ENCODE data around the gene NR1I2.

Gene NR1I2

DNA sequence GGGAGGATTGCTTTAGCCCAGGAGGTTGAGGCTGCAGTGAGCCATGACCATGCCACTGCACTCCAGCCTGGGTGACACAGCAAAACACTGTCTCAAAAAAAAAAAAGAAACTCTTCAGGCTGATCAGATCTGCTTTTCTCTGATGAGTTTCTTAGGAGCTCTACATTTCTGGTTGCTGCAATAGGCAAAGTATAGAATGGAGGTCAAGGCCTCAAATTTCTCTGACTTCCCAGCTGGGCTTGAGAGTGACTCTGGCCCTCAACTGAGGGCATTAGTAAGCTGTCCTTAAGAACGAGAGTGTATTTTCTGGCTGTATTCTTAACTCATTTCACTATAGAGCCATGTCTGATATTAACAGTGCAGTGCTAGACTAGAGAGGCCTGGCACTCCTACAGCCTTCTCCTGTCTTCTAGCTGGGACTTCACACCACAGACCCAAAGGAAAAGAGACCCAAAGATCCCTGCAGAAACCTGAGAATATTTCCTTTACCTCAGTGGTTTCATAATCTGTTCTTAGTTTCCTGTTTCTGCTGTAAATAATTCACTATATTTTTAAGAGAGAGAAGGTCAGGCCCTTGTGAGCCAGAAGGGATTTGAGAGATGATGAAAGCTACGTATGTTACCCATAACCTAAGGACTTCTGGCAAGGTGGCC lies 2.0 kb upstream of the NR1I2 start:
- DNase-seq (ENCODE audit: low spot score) = no peak

DNA sequence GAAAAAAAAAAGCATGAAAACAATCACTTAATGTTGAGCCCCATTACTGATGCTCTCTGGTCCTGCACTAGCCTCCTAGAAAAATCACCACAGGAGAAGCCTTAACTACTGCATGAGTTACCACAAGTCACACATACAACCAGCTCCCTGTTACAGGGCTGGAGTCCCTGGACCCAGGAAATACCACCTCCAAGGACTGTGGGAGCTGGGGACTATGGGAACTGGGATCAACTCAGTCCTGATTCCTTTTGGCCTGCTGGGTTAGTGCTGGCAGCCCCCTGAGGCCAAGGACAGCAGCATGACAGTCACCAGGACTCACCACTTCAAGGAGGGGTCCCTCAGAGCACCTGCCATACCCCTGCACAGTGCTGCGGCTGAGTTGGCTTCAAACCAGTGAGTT lies 559 bp downstream of the NR1I2 start:
- no peak for DNase-seq (ENCODE audit: low spot score)

DNA sequence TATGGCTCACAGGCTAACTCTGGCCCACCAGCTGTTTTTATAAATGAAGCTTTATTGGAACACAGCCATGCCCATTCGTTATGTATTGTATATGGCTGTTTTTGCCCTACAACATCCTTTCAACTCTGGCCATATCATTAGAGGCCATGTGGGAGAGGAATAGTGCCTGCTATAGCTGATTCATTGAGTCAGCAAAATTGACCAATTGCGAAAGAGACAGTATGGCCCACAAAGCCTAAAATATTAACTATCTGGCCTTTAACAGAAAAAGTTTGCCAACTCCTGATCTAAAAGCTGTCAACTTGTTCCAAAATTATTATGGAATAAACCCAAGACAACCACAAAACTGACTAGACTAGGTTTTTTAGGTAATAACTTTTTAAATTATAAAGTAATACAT lies 1.4 kb downstream of the NR1I2 start:
- DNase-seq (ENCODE audit: low spot score) = no peak

DNA sequence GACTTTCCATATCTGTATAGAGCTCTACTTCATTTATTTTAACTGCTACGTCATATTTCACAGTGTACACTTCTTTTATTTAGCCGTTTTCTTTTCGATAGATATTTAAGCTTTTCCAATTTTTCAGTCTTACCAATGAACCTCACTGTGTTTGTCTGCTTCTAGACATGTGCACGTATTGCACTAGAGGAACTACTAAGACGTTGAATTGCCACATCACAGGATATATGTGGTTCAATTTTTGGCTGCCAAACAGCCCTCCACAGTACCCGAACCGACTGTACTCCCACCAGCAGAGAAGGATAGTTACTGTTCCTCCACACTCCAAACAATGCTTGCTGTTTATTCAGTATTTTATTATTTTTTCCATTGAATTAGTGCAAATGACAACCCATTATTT lies 2.0 kb downstream of the NR1I2 start:
- no peak for DNase-seq (ENCODE audit: low spot score)

DNA sequence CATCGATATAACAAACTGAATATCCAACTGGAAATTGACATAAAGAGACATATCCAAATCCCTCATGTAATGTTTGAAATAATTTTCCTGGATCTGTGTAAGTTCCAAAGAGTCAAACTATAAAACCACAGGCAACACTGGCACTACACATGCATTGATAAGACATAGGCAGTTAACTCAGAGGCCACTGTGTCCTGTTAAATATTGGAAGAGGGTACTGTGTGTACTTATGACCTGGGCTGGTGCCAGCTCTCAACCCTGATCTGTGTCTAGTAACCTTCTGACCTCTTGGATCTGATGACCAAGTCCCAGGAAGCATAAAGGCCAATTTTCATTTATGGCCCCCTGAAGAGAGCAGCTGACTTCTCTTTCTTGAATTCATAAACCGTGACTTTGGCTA lies 4.5 kb downstream of the NR1I2 start:
- DNase-seq (ENCODE audit: low spot score) = no peak

DNA sequence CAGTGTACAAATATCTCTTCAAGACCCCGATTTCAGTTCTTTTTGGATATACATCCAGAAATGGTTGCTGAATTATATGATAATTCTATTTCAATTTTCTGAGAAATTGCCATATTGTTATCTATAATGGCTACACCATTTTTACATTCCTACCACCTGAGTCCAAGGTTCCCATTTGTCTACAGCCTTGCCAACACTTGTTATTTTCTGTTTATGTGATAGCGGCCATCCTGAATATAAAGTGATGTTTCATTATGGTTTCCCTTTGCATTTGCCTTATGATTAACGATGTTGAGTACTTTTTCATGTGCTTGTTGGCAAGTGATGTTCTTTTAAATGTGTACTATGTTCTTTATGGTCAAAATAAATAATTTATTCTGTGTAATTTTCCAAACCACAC lies 8.5 kb downstream of the NR1I2 start:
- no peak for DNase-seq (ENCODE audit: low spot score)

DNA sequence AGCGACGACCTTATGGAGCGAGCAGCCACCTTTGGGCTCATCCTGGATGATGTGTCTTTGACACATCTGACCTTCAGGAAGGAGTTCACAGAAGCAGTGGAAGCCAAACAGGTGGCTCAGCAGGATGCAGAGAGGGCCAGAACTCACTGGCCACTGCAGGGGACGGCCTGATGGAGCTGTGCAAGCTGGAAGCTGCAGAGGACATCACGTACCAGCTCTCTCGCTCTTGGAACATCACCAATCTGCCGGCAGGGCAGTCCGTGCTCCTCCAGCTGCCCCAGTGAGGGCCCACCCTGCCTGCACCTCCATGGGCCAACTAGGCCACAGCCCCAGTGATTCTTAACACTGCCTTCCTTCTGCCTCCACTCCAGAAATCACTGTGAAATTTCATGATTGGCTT lies 10.4 kb downstream of the NR1I2 start:
- DNase-seq (ENCODE audit: low spot score) = no peak

DNA sequence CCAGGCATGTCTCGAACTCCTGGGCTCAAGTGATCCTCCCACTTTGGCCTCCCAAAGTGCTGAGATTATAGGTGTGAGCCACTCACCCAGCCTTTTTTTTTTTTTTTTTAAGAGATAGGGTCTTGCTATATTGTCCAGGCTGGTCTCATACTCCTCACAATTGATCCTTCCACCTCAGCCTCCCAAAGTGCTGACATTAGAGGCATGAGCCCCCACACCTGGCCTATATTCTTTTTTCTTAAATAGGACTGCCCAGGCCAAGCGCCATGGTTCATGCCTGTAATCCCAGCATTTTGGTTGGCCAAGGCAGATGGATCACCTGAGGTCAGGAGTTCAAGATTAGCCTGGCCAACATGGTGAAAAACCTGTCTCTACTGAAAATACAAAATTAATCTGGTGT lies 12.5 kb downstream of the NR1I2 start:
- no peak for DNase-seq (ENCODE audit: low spot score)

DNA sequence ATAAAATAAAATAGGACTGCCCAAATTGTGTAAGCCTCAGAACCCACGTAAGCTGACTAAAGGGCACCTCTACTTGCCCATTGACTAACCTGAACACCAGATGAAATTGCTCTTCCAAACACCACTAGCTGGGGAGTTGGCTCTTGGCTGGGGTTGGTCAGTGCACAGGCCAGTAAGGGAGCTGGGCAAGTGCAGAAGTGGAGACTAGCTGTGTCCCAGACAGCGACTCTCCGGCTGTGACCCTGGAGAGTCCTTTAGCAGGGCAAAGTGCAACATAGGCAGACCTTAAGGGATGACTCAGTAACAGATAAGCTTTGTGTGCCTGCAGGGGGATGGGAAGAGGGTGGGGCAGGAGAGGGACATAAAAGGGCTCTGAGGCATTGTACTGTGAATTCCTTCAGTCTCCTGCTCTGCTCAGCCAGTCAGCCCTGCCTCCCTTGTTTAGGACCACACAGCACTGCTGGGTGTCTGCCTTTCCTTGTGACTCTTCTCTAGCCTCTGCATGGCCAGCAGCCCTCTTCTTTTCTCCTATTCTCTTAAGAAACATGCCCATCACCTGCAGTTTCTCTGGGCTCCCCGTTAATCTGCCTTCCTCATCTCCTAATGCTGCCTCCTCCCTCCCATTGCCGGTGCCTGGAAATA lies 13.2 kb downstream of the NR1I2 start:
- DNase-seq (ENCODE audit: low spot score) = peak; percentile 21

DNA sequence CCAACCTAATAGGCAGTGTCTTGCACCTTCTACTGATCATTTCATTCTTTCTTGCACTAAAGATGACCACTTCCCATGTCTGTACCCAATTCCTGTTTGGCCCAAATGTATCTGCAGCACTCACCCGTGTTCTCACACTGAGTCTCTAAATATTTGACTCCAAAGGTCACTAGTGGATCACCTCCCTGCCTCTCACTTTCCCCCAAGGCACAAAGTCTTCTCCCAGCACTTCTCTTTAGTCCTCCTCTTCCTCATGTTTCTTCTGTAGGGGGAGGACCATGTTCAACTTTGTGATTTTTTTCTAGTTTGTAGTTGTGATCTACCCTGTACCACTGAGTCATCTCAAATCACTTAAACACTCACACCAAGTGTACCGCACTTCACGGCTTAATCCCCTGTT lies 13.9 kb downstream of the NR1I2 start:
- no peak for DNase-seq (ENCODE audit: low spot score)

DNA sequence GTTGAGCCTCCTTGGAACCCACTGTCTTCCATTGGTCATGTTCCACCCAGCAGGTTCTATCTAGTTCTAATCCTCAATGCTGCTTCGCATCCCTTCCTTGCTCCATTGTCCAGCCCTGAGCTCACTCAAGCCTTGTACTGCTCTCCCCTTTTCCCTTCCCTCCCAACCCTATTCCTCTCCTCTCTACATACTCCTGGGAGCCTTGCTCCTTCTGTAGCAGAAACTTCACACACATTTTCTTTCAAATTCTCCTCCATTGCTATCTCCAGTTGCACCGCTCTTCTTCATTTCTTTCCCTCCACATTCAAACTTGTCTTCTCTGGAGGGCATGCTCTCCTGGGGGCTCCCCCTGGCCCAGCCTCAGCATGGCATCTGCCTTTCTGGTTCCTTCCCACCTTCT lies 14.5 kb downstream of the NR1I2 start:
- DNase-seq (ENCODE audit: low spot score) = no peak

DNA sequence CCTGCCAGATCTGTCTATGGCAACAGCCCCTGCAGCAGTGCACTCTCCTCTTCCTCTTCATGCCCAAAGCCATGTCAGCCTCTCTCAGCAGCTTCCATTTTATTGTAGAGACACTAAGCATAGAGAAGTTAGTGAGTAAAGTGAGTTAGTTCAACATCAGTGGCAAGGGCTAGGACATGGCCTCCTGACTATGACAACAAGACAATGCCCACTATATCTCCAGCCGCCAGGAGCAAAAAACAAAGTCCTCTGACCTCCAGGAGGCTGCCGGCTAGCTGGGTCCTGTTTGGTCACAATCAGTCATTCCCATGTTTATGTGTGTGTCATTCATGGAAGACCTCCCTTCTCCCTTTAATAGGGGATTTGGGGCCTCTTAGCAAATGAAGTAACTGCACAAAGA lies 14.9 kb downstream of the NR1I2 start:
- no peak for DNase-seq (ENCODE audit: low spot score)

DNA sequence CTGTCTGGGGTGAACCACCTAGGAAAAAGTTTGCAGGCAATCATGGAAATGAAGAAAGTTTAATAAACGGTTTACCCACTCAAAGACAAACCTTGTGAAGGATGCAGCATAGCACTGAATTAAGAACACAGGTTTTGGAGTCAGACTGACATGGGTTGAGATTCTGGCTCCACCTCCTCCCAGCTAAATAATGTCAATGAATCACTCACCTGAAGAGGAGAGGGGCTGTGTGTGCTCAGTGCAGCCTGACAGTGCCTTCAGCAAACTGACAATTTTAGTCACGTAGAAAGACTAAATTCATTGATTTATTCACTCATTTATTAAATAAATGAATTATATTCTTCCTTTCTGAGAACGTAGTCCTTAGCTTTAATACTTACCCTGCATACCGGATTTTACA lies 18.9 kb downstream of the NR1I2 start:
- DNase-seq (ENCODE audit: low spot score) = no peak

DNA sequence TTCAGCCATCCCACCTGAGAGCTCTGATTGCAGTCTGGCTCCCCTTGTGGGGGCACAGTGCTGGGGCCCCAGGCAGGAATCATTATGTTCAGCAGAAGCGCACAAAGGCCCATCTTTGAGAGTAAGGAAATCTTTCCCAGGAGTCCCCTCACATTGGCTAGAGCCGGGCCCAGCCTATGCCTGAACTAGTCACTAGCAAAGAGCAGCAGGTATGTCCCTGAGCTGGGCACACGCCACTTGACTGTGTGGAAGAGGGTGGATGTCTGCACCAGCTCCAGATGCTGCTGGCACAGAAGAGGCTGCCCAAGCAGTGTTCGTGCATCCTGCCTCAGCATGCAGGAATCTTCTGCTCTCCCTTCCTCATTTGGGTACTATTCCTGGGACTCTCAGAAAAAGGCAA lies 26.3 kb downstream of the NR1I2 start:
- no peak for DNase-seq (ENCODE audit: low spot score)

DNA sequence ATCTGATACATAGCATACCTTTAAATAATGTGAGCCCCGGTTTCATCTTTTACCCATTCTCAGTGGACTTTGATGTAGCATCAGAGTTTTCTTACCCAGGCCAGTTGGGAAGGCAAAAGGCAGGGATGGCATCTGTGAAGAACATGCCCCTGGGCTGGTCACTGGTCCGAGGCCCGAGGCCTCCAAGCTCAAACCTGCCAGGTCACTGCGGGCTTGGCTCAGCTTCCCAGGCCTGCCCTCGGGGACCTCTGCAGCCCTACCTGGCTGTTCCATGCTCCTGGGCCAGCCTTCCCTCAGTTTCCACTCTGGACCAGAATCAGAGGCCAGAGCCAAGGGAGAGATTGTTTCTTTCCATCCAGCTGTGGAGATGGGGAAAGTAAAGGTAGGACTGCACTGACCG lies 26.9 kb downstream of the NR1I2 start:
- DNase-seq (ENCODE audit: low spot score) = no peak

DNA sequence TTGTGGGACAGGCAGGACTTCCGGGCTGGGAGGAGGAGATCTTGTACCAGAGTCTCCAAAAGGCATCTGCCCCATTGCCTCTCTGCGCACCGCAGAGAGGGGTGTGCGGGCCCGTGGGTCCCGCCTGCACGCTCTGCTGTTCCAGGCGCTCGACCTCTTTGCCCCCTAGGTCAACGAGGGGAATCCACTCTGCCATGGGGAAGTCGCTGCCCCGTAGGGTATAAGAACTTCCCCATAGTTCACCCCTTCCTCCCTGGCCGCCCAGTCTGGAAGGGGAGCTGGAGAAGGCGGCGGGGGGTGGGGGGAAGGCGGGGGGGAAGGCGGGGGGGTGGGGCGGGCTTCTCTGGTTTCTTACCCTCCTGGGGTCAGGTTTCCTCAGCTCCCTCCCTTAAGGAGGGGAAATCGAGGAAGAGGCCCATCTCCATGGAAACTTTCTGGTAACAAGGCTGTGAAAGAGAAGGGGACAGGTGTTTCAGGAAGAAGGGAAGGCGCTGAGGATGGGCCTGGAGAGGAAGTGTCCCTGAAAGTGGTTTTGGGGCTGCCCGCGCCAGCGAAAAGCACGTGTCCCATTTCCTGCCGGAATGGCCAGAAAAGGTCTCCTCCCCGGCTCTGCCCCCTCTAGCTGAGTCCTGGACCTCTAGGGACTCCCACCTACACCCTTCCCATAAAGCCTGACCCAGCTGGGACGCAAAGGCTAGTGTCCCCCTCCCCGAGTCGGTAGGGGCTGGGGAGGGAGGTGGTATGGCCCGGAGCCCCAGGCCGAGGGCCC lies 27.5 kb downstream of the NR1I2 start:
- no peak for DNase-seq (ENCODE audit: low spot score)

DNA sequence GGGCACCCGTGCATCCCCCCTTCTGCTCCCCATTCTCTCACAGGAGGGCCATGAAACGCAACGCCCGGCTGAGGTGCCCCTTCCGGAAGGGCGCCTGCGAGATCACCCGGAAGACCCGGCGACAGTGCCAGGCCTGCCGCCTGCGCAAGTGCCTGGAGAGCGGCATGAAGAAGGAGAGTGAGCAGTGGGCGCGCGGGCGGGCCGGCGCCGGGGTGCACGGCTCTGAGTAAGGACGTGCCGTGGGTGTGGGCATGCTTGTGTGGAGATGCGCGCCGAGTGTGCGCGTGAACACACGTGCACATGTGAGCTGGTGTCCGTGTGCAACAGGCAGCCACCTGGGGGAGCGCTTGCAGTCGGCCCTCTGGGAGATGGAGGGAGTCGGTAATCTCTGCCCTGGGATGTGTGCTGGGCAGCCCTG lies 28.1 kb downstream of the NR1I2 start:
- no peak for DNase-seq (ENCODE audit: low spot score)

DNA sequence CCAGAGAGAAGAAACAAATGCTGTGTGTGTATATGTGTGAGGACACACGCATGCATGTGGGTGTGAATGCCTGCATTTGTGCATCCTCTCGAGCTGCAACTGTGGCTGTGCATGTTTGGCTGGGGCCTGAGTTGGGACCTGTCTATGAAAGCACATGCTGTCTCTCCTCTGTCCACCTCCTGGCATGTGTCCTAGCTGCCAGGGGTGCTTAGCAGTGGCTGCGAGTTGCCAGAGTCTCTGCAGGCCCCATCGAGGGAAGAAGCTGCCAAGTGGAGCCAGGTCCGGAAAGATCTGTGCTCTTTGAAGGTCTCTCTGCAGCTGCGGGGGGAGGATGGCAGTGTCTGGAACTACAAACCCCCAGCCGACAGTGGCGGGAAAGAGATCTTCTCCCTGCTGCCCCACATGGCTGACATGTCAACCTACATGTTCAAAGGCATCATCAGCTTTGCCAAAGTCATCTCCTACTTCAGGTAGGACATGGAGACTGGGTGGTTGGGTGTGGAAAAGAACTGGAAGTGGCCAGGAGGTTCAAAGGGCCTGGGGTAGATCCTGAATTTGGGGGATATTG lies 30.7 kb downstream of the NR1I2 start:
- no peak for DNase-seq (ENCODE audit: low spot score)

DNA sequence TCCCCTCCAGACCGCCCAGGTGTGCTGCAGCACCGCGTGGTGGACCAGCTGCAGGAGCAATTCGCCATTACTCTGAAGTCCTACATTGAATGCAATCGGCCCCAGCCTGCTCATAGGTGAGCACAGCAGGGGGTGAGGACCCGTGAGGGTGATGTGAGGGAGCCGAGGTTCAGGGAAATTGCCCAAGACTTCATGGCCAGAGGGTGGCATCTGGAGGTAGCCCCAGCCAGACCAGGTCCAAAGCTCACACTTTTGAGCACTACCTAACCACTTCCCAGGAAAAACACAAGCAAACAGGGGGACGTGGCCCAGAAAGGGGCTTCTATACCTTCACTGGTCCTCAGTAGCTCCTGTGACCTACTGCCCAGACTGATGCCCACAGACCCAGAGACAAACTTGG lies 33.8 kb downstream of the NR1I2 start:
- DNase-seq (ENCODE audit: low spot score) = no peak

DNA sequence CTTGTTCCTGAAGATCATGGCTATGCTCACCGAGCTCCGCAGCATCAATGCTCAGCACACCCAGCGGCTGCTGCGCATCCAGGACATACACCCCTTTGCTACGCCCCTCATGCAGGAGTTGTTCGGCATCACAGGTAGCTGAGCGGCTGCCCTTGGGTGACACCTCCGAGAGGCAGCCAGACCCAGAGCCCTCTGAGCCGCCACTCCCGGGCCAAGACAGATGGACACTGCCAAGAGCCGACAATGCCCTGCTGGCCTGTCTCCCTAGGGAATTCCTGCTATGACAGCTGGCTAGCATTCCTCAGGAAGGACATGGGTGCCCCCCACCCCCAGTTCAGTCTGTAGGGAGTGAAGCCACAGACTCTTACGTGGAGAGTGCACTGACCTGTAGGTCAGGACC lies 35.2 kb downstream of the NR1I2 start:
- no peak for DNase-seq (ENCODE audit: low spot score)

DNA sequence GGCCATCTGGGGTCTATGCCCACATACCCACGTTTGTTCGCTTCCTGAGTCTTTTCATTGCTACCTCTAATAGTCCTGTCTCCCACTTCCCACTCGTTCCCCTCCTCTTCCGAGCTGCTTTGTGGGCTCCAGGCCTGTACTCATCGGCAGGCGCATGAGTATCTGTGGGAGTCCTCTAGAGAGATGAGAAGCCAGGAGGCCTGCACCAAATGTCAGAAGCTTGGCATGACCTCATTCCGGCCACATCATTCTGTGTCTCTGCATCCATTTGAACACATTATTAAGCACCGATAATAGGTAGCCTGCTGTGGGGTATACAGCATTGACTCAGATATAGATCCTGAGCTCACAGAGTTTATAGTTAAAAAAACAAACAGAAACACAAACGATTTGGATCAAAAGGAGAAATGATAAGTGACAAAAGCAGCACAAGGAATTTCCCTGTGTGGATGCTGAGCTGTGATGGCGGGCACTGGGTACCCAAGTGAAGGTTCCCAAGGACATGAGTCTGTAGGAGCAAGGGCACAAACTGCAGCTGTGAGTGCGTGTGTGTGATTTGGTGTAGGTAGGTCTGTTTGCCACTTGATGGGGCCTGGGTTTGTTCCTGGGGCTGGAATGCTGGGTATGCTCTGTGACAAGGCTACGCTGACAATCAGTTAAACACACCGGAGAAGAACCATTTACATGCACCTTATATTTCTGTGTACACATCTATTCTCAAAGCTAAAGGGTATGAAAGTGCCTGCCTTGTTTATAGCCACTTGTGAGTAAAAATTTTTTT lies 35.9 kb downstream of the NR1I2 start:
- no peak for DNase-seq (ENCODE audit: low spot score)

DNA sequence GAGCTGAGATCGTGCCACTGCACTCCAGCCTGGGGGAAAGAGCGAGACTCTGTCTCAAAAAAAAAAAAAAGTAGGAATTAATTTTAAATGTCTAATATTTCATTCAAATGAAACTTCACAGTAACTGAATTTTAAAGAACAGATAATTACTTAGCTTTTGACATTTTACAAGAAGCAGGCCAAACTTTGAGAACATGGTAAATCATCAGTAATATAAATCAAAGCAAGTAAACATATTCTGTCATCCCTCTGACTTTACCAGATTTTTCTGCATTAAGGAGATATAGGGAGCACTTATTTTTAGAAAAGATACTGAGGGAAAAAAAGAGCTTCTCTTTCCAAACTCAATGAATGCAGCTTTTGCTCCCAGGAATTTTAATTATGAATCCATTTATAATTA lies 37.0 kb downstream of the NR1I2 start:
- DNase-seq (ENCODE audit: low spot score) = no peak
